OCI-LY7 (cell line): ENCODE results near the gene ITM2C. TPM values are rescaled to one million over a fixed set of nuclear protein-coding genes. Genes with fewer than 3 reads are reported as not detected.

ENCODE experiments used
- BruUV-seq: library from RNA; stranded (reverse); fragments of 400-500 nt; replicated peaks from 2 replicates; lab custom pipeline; 2021; lab: Mats Ljungman, UMichigan
- CTCF ChIA-PET: fragments of 300-600 bp; sonication (Branson Sonifier 250); formaldehyde crosslinking; loops from one replicate; lab custom pipeline; 2022; ENCODE audit warnings: antibody characterized with exemption; ENCODE audit not compliant: unreplicated experiment; lab: Charles Lee
- POLR2A ChIA-PET: fragments of 300-600 bp; sonication (Branson Sonifier 250); formaldehyde crosslinking; loops from one replicate; lab custom pipeline; 2022; ENCODE audit warnings: antibody characterized with exemption; lab: Charles Lee
- DNase-seq: peaks from one replicate; pipeline ENCODE4 v3.0.0-alpha.2; 2015; ENCODE audit warnings: low spot score
- H2AFZ ChIP-seq: fragments of 200-600 bp; sonication (generic), shearing (Covaris generic); 2 replicates; pipeline ENCODE4 v1.6.1; 2014; ENCODE audit warnings: mild to moderate bottlenecking, antibody characterized with exemption, low read length, moderate library complexity
- H3K27ac ChIP-seq: fragments of 200-600 bp; sonication (generic); 2 replicates; pipeline ENCODE4 v1.5.1; 2014; ENCODE audit warnings: mixed run types, low read depth, mild to moderate bottlenecking, moderate library complexity, low read length, inconsistent platforms; ENCODE audit not compliant: poor library complexity, severe bottlenecking
- H3K36me3 ChIP-seq: fragments of 200-600 bp; sonication (generic); 2 replicates; pipeline ENCODE4 v1.6.1; 2014; ENCODE audit warnings: mild to moderate bottlenecking, antibody characterized with exemption, low read length, moderate library complexity, mixed read lengths; ENCODE audit not compliant: insufficient read depth
- H3K4me1 ChIP-seq: fragments of 200-600 bp; sonication (generic); 2 replicates; pipeline ENCODE4 v1.5.1; 2014; ENCODE audit warnings: mild to moderate bottlenecking, low read length; ENCODE audit not compliant: insufficient read depth, poor library complexity, severe bottlenecking
- H3K4me2 ChIP-seq: fragments of 200-600 bp; sonication (generic); 2 replicates; pipeline ENCODE4 v1.6.1; 2014; ENCODE audit warnings: mild to moderate bottlenecking, low read length
- H3K4me3 ChIP-seq: fragments of 200-600 bp; sonication (generic); 2 replicates; pipeline ENCODE4 v1.5.1; 2014; ENCODE audit warnings: mild to moderate bottlenecking, low read depth, low read length; ENCODE audit not compliant: poor library complexity, severe bottlenecking
- H3K79me2 ChIP-seq: fragments of 200-600 bp; sonication (generic); 2 replicates; pipeline ENCODE4 v1.6.1; 2016; ENCODE audit warnings: low read depth, mild to moderate bottlenecking, low read length, moderate library complexity, mixed read lengths; ENCODE audit not compliant: insufficient read depth
- H3K9me2 ChIP-seq: fragments of 200-600 bp; sonication (generic); 2 replicates; pipeline ENCODE4 v1.6.1; 2016; ENCODE audit warnings: mild to moderate bottlenecking, low read length, mixed read lengths; ENCODE audit not compliant: insufficient read depth
- H3K9me3 ChIP-seq: fragments of 200-600 bp; sonication (generic); 2 replicates; pipeline ENCODE4 v1.6.1; 2014; ENCODE audit warnings: mild to moderate bottlenecking, mixed run types, low read length, mixed read lengths
- H4K20me1 ChIP-seq: fragments of 200-600 bp; sonication (generic); 2 replicates; pipeline ENCODE4 v1.6.1; 2014; ENCODE audit warnings: mild to moderate bottlenecking, antibody characterized with exemption, low read length, moderate library complexity, mixed read lengths; ENCODE audit not compliant: insufficient read depth
- EZH2phosphoT487 ChIP-seq: fragments of 200-600 bp; sonication (generic); IDR thresholded peaks from 2 replicates; pipeline ENCODE4 v1.6.1; 2018; ENCODE audit warnings: low read depth, borderline replicate concordance, mild to moderate bottlenecking, mixed run types, antibody characterized with exemption, low read length, moderate library complexity, mixed read lengths
- intact Hi-C: fragments of 100-400 bp; cut with micrococcal nuclease; formaldehyde crosslinking; loops from one replicate; pipeline ENCODE4 v1.10.0; 2022; ENCODE audit not compliant: unreplicated experiment
- total RNA-seq, 2 experiments: library from RNA; depleted of rRNA in 1 of 2; stranded (reverse); fragments of >200 nt in 1 of 2; shearing (Covaris generic) in 1 of 2; gene quantifications; 2 replicates each; pipeline ENCODE4 v1.2.3, GENCODE V29; 2014 to 2022
- TF ChIP-seq, protein P1 (sequence below): fragments of 200-600 bp; sonication (generic); conservative IDR thresholded peaks from 2 replicates; pipeline ENCODE4 v1.5.1; 2014; ENCODE audit warnings: mild to moderate bottlenecking, antibody characterized with exemption, low read length, moderate library complexity, mixed read lengths

Gene ITM2C
- total RNA-seq, 2 experiments from 2014 or later, result not detected

DNA sequence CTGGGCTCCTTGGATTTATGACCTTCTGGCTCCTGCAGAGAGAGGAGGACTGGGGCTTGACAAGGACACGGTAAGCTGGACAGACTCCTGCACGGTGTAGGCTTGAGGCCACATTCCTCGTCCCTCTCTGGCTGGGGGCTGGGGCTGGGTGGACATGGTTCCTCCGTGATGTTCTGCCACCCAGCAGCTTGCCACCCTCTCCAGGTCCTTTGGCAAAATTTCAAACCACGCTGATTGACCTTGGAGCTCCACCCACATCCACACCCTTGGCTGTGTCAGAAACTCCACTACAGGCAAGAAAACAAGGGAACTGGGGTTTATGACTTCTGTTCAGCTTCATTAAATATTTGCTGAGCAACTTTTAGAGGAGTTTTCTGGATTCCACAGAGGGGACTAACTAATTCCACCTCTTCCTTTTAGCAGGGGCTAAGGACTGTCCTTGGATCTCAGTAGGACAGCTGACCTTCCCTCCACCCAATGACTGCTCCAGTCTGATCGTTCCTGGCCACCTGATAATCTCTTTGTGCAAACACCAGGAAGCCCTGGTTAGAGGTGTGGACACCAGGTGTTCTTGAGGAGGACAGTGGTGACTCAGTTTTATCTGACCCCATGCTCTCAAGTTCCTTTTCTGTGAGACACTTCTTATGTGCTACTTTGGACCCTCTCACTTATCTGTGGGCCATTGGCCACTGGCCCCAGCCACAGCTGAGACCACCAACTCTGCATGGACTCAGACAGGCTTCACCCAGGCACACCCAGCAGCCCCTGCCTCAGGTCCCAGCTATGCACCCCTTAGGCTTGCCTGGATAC is 31.0 kb downstream of the ITM2C start:
- H3K79me2 ChIP-seq, result no peaks in the 10 kb centered on the region
- ChIA-PET POLR2A (no interaction called here), CTCF (no interaction called here)
- no peak overlapping the region for H3K4me3 ChIP-seq
- H2AFZ ChIP-seq, result no peak overlapping the region
- peaks cover 6% of the 10 kb centered on the region for H3K4me1 ChIP-seq
- H3K4me2 ChIP-seq, result no peak overlapping the region
- no peaks in the 10 kb centered on the region for H3K36me3 ChIP-seq
- H3K27ac ChIP-seq, result no peak overlapping the region
- no peaks in the 10 kb centered on the region for H4K20me1 ChIP-seq
- BruUV-seq, result no TSS peak
- no peaks in the 10 kb centered on the region for H3K9me3 ChIP-seq
- no peak for DNase-seq
- intact Hi-C loops, result no loop called here
- H3K9me2 ChIP-seq, result no peaks in the 10 kb centered on the region
- no peak for TF ChIP-seq EZH2phosphoT487
- TF ChIP-seq, protein P1, sequence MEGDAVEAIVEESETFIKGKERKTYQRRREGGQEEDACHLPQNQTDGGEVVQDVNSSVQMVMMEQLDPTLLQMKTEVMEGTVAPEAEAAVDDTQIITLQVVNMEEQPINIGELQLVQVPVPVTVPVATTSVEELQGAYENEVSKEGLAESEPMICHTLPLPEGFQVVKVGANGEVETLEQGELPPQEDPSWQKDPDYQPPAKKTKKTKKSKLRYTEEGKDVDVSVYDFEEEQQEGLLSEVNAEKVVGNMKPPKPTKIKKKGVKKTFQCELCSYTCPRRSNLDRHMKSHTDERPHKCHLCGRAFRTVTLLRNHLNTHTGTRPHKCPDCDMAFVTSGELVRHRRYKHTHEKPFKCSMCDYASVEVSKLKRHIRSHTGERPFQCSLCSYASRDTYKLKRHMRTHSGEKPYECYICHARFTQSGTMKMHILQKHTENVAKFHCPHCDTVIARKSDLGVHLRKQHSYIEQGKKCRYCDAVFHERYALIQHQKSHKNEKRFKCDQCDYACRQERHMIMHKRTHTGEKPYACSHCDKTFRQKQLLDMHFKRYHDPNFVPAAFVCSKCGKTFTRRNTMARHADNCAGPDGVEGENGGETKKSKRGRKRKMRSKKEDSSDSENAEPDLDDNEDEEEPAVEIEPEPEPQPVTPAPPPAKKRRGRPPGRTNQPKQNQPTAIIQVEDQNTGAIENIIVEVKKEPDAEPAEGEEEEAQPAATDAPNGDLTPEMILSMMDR, result no peak

DNA sequence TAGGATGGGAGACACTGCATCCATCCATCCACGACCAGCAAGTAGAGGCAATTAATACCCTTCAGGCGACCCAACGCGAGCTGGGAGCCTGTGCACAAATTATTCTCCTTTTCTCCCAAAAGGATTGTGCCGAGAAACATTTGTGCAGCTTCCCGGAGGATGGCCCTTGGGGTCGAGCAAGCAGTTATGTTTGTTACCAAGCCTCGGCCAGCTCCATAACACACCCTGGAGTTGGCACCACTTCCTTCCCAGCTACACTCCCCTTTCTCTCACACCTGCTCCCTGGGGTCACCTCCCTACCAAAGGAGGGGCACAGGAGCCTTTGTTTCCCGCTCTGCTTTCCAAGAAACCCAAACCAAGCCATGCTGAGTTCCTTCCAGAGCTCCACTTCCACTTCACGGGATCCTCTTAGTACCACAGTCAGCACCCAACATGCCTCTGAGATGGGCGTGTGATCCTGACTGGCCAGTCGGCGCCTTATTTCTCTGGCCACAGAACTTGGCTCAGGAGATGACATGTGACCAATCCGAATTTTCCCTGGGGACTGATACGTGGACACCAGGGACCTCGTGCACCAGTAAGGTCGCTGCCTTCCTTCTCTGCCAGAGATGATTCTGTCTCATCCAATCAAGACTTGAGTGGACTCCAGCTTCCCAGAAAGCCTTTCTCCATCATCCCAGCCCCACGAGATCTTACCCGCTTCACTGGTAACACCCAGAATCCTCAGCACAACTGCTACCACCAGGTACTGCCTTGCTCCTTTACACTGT is 31.8 kb downstream of the ITM2C start:
- Histone ChIP-seq H4K20me1 (no peaks in the 10 kb centered on the region), H3K4me2 (no peak overlapping the region), H3K4me1 (peaks cover 6% of the 10 kb centered on the region), H3K9me3 (no peaks in the 10 kb centered on the region), H3K4me3 (no peak overlapping the region), H2AFZ (no peak overlapping the region), H3K79me2 (no peaks in the 10 kb centered on the region), H3K9me2 (no peaks in the 10 kb centered on the region), H3K36me3 (no peaks in the 10 kb centered on the region), H3K27ac (no peak overlapping the region)
- POLR2A ChIA-PET, result no interaction called here
- intact Hi-C loops, result no loop called here
- CTCF ChIA-PET, result no interaction called here
- DNase-seq, result no peak
- TF ChIP-seq, protein P1, result no peak
- TF ChIP-seq EZH2phosphoT487, result no peak
- no TSS peak for BruUV-seq
